ENCODE measurements around the gene HABP4.

DNA sequence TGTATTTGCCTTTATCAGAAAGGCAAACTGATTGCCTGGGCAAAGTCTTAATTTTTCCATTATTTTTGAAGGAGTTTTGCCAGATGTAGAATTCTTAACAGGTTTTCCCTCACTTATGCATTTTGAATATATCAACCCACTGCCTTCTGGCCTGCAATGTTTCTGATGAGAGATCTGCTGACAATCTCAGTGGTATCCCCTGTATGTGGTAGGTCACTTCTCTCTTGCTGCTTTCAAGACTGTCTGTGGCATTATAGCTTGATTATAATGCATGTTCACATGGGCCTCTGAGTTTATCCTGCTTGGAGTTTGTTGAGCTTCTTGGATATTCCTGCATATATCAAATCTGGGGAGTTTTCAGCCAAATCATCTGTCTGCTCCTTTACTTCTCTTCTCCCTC is 82.2 kb downstream of the HABP4 start:
- TF ChIP-seq POLR2A (IDR thresholded peaks at IDR 0.05) = no peak
- TF ChIP-seq, protein P1, sequence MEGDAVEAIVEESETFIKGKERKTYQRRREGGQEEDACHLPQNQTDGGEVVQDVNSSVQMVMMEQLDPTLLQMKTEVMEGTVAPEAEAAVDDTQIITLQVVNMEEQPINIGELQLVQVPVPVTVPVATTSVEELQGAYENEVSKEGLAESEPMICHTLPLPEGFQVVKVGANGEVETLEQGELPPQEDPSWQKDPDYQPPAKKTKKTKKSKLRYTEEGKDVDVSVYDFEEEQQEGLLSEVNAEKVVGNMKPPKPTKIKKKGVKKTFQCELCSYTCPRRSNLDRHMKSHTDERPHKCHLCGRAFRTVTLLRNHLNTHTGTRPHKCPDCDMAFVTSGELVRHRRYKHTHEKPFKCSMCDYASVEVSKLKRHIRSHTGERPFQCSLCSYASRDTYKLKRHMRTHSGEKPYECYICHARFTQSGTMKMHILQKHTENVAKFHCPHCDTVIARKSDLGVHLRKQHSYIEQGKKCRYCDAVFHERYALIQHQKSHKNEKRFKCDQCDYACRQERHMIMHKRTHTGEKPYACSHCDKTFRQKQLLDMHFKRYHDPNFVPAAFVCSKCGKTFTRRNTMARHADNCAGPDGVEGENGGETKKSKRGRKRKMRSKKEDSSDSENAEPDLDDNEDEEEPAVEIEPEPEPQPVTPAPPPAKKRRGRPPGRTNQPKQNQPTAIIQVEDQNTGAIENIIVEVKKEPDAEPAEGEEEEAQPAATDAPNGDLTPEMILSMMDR (IDR thresholded peaks at IDR 0.05) = no peak
